Neural crest cell (in vitro differentiated cells): Measurements from ENCODE around the gene ZNF581. TPM values are rescaled to one million over a fixed set of nuclear protein-coding genes. Genes with fewer than 3 reads are reported as not detected.

ENCODE experiments used
- DNase-seq: peaks from one replicate; pipeline ENCODE4 v3.0.0; 2021; ENCODE audit warnings: low read depth, mixed read lengths, low spot score
- H3K27ac Mint-ChIP-seq: one replicate; pipeline ENCODE4 v1.8.0; 2021; ENCODE audit warnings: mild to moderate bottlenecking, mixed read lengths; ENCODE audit not compliant: unreplicated experiment
- H3K27me3 Mint-ChIP-seq: 2 replicates; pipeline ENCODE4 v1.8.0; 2021; ENCODE audit warnings: low read depth, mild to moderate bottlenecking, mixed read lengths
- H3K36me3 Mint-ChIP-seq: 2 replicates; pipeline ENCODE4 v1.8.0; 2021; ENCODE audit warnings: low read depth, mild to moderate bottlenecking, mixed read lengths
- H3K4me1 Mint-ChIP-seq: 2 replicates; pipeline ENCODE4 v1.8.0; 2021; ENCODE audit warnings: mixed read lengths
- H3K4me3 Mint-ChIP-seq: one replicate; pipeline ENCODE4 v1.8.0; 2021; ENCODE audit warnings: mild to moderate bottlenecking, mixed read lengths
- H3K9me3 Mint-ChIP-seq: 2 replicates; pipeline ENCODE4 v1.8.0; 2021; ENCODE audit warnings: mixed read lengths
- total RNA-seq: library from RNA; stranded (reverse); gene quantifications from 2 replicates; pipeline ENCODE4 v1.2.1, GENCODE V29; 2021
- TF ChIP-seq, protein P1 (sequence below): fragments of 200-600 bp; sonication (generic); conservative IDR thresholded peaks from 2 replicates; pipeline ENCODE4 v1.5.0; 2021; ENCODE audit warnings: antibody characterized with exemption, mild to moderate bottlenecking

The ZNF581 gene
- total RNA-seq, 1 donor from 2014 or later = 40.8 TPM

DNA sequence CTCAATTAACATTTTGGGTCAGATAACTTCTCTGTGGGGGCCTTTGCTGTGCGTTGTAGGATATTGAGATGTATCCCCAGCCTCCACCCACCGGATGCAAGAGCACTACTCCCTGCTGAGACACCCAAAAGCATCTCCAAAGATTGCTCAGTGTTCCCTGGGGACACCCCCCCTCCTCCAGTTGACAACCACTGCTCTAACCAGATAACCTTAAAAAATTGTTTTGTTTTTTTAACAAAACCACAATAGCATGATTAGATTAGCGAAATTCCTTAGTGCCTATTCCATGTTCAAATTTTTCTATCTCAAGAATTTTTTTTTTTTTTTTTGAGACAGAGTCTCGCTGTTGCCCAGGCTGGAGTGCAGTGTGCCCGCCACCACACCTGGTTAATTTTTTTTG is 29.0 kb downstream of the ZNF581 start:
- Mint-ChIP-seq H3K27me3 (peaks cover 9% of the 10 kb centered on the region), H3K36me3 (peaks cover 17% of the 10 kb centered on the region), H3K9me3 (no peaks in the 10 kb centered on the region), H3K27ac (no peak overlapping the region), H3K4me1 (peaks cover 44% of the 10 kb centered on the region), H3K4me3 (peak overlapping the region; percentile 29)
- DNase-seq = no peak
- TF ChIP-seq, protein P1, sequence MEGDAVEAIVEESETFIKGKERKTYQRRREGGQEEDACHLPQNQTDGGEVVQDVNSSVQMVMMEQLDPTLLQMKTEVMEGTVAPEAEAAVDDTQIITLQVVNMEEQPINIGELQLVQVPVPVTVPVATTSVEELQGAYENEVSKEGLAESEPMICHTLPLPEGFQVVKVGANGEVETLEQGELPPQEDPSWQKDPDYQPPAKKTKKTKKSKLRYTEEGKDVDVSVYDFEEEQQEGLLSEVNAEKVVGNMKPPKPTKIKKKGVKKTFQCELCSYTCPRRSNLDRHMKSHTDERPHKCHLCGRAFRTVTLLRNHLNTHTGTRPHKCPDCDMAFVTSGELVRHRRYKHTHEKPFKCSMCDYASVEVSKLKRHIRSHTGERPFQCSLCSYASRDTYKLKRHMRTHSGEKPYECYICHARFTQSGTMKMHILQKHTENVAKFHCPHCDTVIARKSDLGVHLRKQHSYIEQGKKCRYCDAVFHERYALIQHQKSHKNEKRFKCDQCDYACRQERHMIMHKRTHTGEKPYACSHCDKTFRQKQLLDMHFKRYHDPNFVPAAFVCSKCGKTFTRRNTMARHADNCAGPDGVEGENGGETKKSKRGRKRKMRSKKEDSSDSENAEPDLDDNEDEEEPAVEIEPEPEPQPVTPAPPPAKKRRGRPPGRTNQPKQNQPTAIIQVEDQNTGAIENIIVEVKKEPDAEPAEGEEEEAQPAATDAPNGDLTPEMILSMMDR = no peak

DNA sequence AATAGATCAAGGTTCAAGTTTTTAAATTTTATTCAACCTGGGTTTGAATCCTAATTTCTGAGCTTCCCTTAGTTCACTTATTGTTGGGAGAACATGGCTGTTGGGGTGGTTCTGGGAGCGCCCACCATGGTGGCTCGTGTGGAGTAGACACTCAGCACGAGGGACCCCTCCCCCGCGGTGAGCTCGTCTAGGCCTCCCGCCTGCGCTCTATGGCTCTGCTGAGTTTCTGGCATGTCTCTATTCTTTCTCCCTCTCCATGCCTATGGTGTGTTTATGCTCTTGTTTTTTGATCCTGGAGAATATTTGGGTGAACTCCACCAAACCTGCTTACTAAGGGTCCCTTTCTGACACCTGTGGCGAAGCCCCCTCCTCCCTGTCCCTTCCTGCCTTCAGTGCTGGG is 30.0 kb downstream of the ZNF581 start:
- Mint-ChIP-seq H3K4me3 (peak overlapping the region; percentile 77), H3K27me3 (peaks cover 9% of the 10 kb centered on the region), H3K27ac (no peak overlapping the region), H3K4me1 (peaks cover 50% of the 10 kb centered on the region), H3K36me3 (peaks cover 17% of the 10 kb centered on the region), H3K9me3 (no peaks in the 10 kb centered on the region)
- no peak for DNase-seq
- TF ChIP-seq, protein P1 = no peak

DNA sequence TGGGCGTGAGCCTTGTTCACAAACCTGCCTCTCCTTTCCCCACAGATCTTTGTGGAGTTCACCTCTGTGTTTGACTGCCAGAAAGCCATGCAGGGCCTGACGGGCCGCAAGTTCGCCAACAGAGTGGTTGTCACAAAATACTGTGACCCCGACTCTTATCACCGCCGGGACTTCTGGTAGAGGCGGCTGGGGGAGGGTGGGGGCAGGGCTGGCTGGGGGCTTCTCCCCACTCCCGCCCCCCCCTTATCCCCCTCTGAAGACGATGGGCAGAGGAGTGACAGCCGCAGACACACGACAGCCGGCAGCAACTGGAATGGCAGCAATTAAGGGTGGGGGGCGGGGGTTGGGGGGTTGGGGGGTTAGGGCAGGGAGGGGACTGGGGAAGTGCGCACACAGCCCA is 30.4 kb downstream of the ZNF581 start:
- Mint-ChIP-seq H3K27me3 (peaks cover 9% of the 10 kb centered on the region), H3K4me1 (peaks cover 50% of the 10 kb centered on the region), H3K36me3 (peaks cover 17% of the 10 kb centered on the region), H3K9me3 (no peaks in the 10 kb centered on the region), H3K4me3 (peak overlapping the region; percentile 77), H3K27ac (no peak overlapping the region)
- DNase-seq = no peak
- TF ChIP-seq, protein P1 = no peak

DNA sequence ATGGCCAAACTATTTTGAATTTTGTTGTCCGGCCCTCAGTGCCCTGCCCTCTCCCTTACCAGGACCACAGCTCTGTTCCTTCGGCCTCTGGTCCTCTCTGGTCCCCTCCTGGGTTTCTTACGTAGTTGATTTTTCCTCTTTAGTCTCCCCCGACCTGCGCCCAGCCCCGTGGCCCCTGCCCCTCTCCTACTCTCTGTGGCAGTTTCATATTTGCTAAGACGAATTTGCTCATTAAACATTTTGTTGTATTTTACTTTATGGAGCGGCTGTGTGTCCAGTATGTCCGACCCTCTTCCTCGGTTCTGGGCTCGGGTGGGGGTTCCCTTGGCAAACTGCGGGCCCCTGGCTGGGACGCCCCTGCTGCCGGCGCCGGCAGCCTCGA is 31.0 kb downstream of the ZNF581 start:
- Mint-ChIP-seq H3K36me3 (peaks cover 17% of the 10 kb centered on the region), H3K4me1 (peaks cover 50% of the 10 kb centered on the region), H3K27me3 (peaks cover 9% of the 10 kb centered on the region), H3K27ac (no peak overlapping the region), H3K9me3 (no peaks in the 10 kb centered on the region), H3K4me3 (peak overlapping the region; percentile 87)
- DNase-seq = no peak
- TF ChIP-seq, protein P1 = no peak

DNA sequence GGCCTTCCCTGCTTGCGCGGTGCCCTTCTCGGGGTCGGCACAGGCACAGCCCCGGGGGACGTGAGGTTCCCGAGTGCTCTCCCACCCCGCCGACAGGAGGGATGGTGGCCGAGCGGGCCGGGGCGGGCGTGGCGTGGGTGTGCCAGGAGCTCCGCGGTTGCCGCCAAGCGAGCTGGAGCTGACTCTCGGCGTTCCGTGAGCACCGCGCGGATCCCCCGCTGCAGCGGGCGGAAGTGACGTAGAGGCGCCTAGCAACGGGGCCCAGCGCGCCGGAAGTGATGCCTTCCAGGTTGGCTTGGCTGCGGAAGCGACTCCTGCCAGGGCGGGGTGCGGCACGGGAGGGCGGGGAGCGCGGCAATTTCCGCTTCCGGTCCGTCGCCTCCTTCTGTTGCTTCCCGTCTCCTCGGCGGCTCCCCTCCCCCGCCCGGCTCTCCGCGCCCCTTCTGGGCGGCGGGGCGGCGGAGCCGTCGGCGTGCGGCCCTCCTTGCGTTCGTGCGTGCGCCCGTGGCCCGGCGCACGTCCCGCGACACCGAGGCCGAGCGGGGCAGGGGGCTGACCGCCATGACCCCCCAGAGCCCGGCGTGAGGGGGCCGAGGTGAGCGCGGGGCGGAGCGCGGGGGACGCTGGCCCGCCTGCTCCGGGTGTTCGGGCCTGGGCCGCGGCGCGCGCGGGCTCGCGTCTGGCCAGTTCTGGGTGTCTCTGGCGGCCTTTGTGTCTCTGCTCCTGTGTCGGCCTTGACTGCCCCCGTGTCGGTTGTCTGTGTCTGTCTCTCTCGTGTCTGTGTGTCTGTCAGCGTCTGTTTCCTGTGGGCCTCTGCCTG is 31.6 kb downstream of the ZNF581 start, which contains the start of gene EPN1:
TSS of gene EPN1 (plus strand) at position 386 of the 820 bp plus-strand sequence. CDS start 3,402 bp downstream, outside the sequence.
- Mint-ChIP-seq H3K36me3 (peaks cover 17% of the 10 kb centered on the region), H3K4me1 (peaks cover 50% of the 10 kb centered on the region), H3K4me3 (peak within 1 kb of the TSS; percentile 95), H3K27me3 (peaks cover 9% of the 10 kb centered on the region), H3K27ac (peak within 1 kb of the TSS; percentile 98), H3K9me3 (no peaks in the 10 kb centered on the region)
- peak; percentile 94 for DNase-seq
- TF ChIP-seq, protein P1 = no peak
